MCF 10A (cell line): ENCODE measurements around the gene OTUD5. TPM values are rescaled to one million over a fixed set of nuclear protein-coding genes. Genes with fewer than 3 reads are reported as not detected.

Source experiments
- BruUV-seq: library from RNA; stranded (reverse); fragments of 400-500 nt; replicated peaks from 2 replicates; lab custom pipeline; 2021; lab: Mats Ljungman, UMichigan
- CTCF ChIA-PET: fragments of 300-600 bp; sonication (Branson Sonifier 250); formaldehyde crosslinking; extraction: SDS; loops from one replicate; lab custom pipeline; 2021; ENCODE audit warnings: antibody characterized with exemption, inconsistent platforms; lab: Yijun Ruan, JAX
- POLR2A ChIA-PET: fragments of 300-600, 350-650 bp; sonication (Branson Sonifier 250); formaldehyde crosslinking; extraction: SDS; loops from one replicate; lab custom pipeline; 2020; ENCODE audit warnings: antibody characterized with exemption, inconsistent platforms; lab: Yijun Ruan, JAX
- DNase-seq: peaks from one replicate; pipeline ENCODE4 v3.0.0-alpha.2; 2018; ENCODE audit not compliant: unreplicated experiment
- H3K27ac Mint-ChIP-seq: one replicate; pipeline ENCODE4 v1.8.0; 2022; ENCODE audit warnings: mild to moderate bottlenecking, low read depth, mixed read lengths; ENCODE audit not compliant: unreplicated experiment
- H3K27me3 Mint-ChIP-seq: one replicate; pipeline ENCODE4 v1.8.0; 2022; ENCODE audit warnings: mixed read lengths; ENCODE audit not compliant: insufficient read depth, unreplicated experiment
- H3K36me3 Mint-ChIP-seq: one replicate; pipeline ENCODE4 v1.8.0; 2022; ENCODE audit warnings: mild to moderate bottlenecking, moderate library complexity, mixed read lengths; ENCODE audit not compliant: insufficient read depth, unreplicated experiment
- H3K4me1 Mint-ChIP-seq: one replicate; pipeline ENCODE4 v1.8.0; 2022; ENCODE audit warnings: mixed read lengths; ENCODE audit not compliant: insufficient read depth, unreplicated experiment
- H3K4me3 Mint-ChIP-seq: one replicate; pipeline ENCODE4 v1.8.0; 2022; ENCODE audit warnings: mild to moderate bottlenecking, moderate library complexity, mixed read lengths; ENCODE audit not compliant: unreplicated experiment
- H3K9me3 Mint-ChIP-seq: one replicate; pipeline ENCODE4 v1.8.0; 2022; ENCODE audit warnings: mixed read lengths; ENCODE audit not compliant: unreplicated experiment
- CTCF ChIP-seq: fragments of 200-600 bp; IDR thresholded peaks from one replicate; pipeline ENCODE4 v1.8.0; 2022; ENCODE audit warnings: antibody characterized with exemption, mild to moderate bottlenecking; ENCODE audit not compliant: unreplicated experiment
- intact Hi-C: fragments of 100-400 bp; cut with micrococcal nuclease; formaldehyde crosslinking; loops from 2 replicates; pipeline ENCODE4 v1.14.1; 2022
- total RNA-seq: library from RNA; stranded (reverse); gene quantifications from 2 replicates; pipeline ENCODE4 v1.2.3, GENCODE V29; 2022

The OTUD5 gene
- total RNA-seq, 1 experiment from 2014 or later = 38.7 TPM

GRCh38 chrX:48936429-48937053, 20.9 kb downstream of the OTUD5 start:
- peaks cover 51% of the 10 kb centered on the region for H3K36me3 Mint-ChIP-seq
- H3K9me3 Mint-ChIP-seq = no peaks in the 10 kb centered on the region
- no peaks in the 10 kb centered on the region for H3K27me3 Mint-ChIP-seq
- no peak for DNase-seq
- POLR2A ChIA-PET = no interaction called here
- CTCF ChIA-PET = interaction anchor here (0.7 to 1.1 kb wide), 3 partner anchors 10 to 175 kb away, joined by 3 to 4 read pairs (median 4); no protein-coding TSS in a partner anchor
- H3K27ac Mint-ChIP-seq = no peak overlapping the region
- intact Hi-C loops = no loop called here
- BruUV-seq = no TSS peak
- TF ChIP-seq CTCF = no peak
- no peak overlapping the region for H3K4me3 Mint-ChIP-seq
- H3K4me1 Mint-ChIP-seq = no peaks in the 10 kb centered on the region

- H3K27ac Mint-ChIP-seq = no peak overlapping the region
- intact Hi-C loops = no loop called here
- no peaks in the 10 kb centered on the region for H3K27me3 Mint-ChIP-seq
- H3K36me3 Mint-ChIP-seq = peaks cover 62% of the 10 kb centered on the region
- no peak for TF ChIP-seq CTCF
- DNase-seq = no peak
- no peaks in the 10 kb centered on the region for H3K4me1 Mint-ChIP-seq
- no TSS peak for BruUV-seq
- no peak overlapping the region for H3K4me3 Mint-ChIP-seq
- ChIA-PET CTCF (no interaction called here), POLR2A (no interaction called here)
- H3K9me3 Mint-ChIP-seq = no peaks in the 10 kb centered on the region
These were observed 22.1 kb downstream of the OTUD5 start for GRCh38 chrX:48935301-48935670.

GRCh38 chrX:48934581-48935300, 22.7 kb downstream of the OTUD5 start:
- Mint-ChIP-seq H3K4me3 (no peak overlapping the region), H3K27me3 (no peaks in the 10 kb centered on the region), H3K9me3 (no peaks in the 10 kb centered on the region), H3K27ac (no peak overlapping the region), H3K36me3 (peaks cover 62% of the 10 kb centered on the region), H3K4me1 (no peaks in the 10 kb centered on the region)
- ChIA-PET CTCF (no interaction called here), POLR2A (no interaction called here)
- BruUV-seq = no TSS peak
- TF ChIP-seq CTCF = no peak
- intact Hi-C loops = no loop called here
- no peak for DNase-seq

- peaks cover 62% of the 10 kb centered on the region for H3K36me3 Mint-ChIP-seq
- no peak for TF ChIP-seq CTCF
- CTCF ChIA-PET = no interaction called here
- H3K27me3 Mint-ChIP-seq = no peaks in the 10 kb centered on the region
- no peaks in the 10 kb centered on the region for H3K9me3 Mint-ChIP-seq
- no peak overlapping the region for H3K4me3 Mint-ChIP-seq
- H3K4me1 Mint-ChIP-seq = no peaks in the 10 kb centered on the region
- POLR2A ChIA-PET = no interaction called here
- no TSS peak for BruUV-seq
- intact Hi-C loops = no loop called here
- no peak for DNase-seq
- H3K27ac Mint-ChIP-seq = no peak overlapping the region
These were observed 23.6 kb downstream of the OTUD5 start for GRCh38 chrX:48933757-48934156.
